ENCODE data around the gene KRTAP4-9. TPM values are rescaled to one million over a fixed set of nuclear protein-coding genes. Genes with fewer than 3 reads are reported as not detected.
"Not testable (repeated sequence)": the region's sequence is repeated elsewhere in the genome, so short reads cannot be mapped to it uniquely, and the experiment has no call there.

KRTAP4-9 gene
- total RNA-seq, 6 experiments from 2014 or later = 0.85 to 0.90 TPM; not detected in 4

DNA sequence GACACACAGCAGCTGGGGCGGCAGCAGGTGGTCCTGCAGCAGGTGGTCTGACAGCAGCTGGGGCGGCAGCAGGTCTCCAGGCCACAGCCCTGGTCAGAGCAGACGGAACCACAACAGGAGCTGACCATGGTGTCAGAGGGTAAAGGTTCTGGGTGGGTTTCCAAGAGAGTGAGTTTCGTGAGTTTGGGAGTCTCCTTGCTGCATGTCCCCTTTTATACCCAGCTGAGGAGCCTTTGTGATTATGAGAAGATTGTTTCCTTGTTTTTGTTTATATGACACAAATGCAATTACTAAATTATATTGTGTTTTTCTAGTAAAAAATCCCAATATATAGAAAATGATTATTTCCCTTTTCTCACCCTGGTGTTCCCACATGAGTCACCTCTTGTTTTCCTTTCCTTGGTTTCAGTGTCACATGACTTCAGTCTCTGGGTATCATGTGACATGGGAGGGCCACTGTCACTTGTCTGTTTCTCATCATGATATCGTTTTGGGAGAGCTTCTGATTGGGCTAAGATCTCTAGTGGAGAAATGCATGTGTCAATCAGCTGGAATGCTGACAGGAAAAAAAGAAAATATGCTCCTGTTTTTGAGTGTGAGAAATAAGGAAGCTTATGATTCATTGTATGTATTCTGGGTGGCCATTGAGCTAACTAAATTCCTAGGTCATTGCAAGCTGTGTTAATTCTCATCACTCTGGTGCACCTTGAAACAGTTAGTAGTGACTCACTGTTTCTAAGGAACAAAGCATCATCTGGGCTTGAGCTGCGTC is 35.4 kb downstream of the KRTAP4-9 start, which contains the start of gene KRTAP4-6:
Gene KRTAP4-6, minus strand, starts transcription at position 185 of the 772 bp plus-strand sequence. Its CDS starts 57 bp downstream, at position 128.
- H3K4me1 Mint-ChIP-seq (ENCODE audit: low read depth) = peaks cover 23% of the 10 kb centered on the region
- DNase-seq = peak; percentile 88
- peaks cover 50% of the 10 kb centered on the region for H3K9me3 Mint-ChIP-seq
- peak within 1 kb of the TSS; percentile 16; the same call in 1 of the 2 replicates for H3K4me3 Mint-ChIP-seq
- TF ChIP-seq, protein P1, sequence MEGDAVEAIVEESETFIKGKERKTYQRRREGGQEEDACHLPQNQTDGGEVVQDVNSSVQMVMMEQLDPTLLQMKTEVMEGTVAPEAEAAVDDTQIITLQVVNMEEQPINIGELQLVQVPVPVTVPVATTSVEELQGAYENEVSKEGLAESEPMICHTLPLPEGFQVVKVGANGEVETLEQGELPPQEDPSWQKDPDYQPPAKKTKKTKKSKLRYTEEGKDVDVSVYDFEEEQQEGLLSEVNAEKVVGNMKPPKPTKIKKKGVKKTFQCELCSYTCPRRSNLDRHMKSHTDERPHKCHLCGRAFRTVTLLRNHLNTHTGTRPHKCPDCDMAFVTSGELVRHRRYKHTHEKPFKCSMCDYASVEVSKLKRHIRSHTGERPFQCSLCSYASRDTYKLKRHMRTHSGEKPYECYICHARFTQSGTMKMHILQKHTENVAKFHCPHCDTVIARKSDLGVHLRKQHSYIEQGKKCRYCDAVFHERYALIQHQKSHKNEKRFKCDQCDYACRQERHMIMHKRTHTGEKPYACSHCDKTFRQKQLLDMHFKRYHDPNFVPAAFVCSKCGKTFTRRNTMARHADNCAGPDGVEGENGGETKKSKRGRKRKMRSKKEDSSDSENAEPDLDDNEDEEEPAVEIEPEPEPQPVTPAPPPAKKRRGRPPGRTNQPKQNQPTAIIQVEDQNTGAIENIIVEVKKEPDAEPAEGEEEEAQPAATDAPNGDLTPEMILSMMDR (IDR thresholded peaks at IDR 0.05) = no peak
- no peaks in the 10 kb centered on the region for H3K27me3 Mint-ChIP-seq (ENCODE audit: insufficient read depth)
- H3K27ac Mint-ChIP-seq = peak within 1 kb of the TSS; percentile 84
- peaks cover 52% of the 10 kb centered on the region for H3K36me3 Mint-ChIP-seq (ENCODE audit: low read depth)

DNA sequence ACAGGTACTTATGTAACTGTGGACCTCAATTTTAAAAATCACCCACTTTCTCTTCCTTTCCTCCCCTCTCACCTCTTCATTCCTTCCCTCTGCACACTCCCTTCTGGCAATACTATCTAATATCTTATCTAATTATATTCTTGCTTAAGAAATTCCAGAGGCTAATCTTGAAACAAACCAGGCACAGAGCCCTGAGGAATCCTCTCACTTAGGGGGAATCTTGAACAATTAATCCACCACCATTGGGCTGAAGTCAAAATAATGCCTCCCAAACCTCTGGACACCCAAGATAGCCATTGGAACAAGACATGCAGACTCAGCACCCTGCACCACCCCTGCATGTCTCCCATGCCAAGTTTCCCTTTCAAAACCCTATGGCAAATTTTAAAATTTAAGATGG is 36.2 kb downstream of the KRTAP4-9 start:
- peaks cover 50% of the 10 kb centered on the region for H3K9me3 Mint-ChIP-seq
- H3K36me3 Mint-ChIP-seq (ENCODE audit: low read depth) = peaks cover 52% of the 10 kb centered on the region
- DNase-seq = no peak
- H3K4me1 Mint-ChIP-seq (ENCODE audit: low read depth) = peaks cover 23% of the 10 kb centered on the region
- TF ChIP-seq, protein P1 (IDR thresholded peaks at IDR 0.05) = no peak
- no peaks in the 10 kb centered on the region for H3K27me3 Mint-ChIP-seq (ENCODE audit: insufficient read depth)
- no peak overlapping the region; the same call in 1 of the 2 replicates for H3K4me3 Mint-ChIP-seq
- H3K27ac Mint-ChIP-seq = peak overlapping the region; percentile 84

DNA sequence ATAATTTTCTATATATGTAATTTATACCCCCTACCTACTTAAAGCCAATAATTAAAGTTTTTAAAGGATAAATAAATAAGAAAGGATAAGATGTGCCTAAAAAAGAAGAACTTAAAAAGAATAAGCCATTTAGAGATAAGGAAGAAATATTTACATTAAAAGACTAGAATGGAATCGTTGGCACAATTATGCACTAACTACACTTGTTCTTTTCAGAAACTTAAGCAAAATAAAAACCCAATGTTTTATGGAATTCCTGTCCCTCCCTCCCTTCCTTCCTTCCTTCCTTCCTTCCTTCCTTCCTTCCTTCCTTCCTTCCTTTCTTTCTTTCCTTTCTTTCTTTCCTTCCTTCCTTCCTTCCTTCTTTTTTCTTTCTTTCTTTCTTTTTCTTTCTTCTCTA is 39.7 kb downstream of the KRTAP4-9 start:
- DNase-seq = no peak
- Mint-ChIP-seq H3K9me3 (peaks cover 31% of the 10 kb centered on the region), H3K36me3 (ENCODE audit: low read depth) (peaks cover 25% of the 10 kb centered on the region), H3K27ac (no peak overlapping the region), H3K4me1 (ENCODE audit: low read depth) (peaks cover 24% of the 10 kb centered on the region), H3K27me3 (ENCODE audit: insufficient read depth) (no peaks in the 10 kb centered on the region), H3K4me3 (no peak overlapping the region)
- TF ChIP-seq, protein P1 (IDR thresholded peaks at IDR 0.05) = no peak

DNA sequence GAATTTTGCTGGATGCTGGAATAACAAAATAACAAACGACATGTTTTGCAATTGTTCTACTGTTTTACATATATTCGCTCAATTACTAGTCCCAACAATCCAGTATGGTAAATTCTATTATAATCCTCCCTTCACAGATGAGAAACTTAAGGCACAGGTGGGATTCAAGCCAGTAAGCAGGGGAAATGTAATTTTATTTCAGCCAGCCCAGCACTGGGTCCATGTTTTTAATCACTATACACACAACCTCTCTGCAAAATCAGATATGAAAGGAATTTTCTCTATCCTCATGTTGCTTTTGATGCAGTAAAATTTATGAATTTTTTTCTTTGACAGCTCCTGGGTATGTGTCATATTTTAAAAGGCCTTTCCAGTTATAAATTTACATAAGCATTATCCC is 40.1 kb downstream of the KRTAP4-9 start:
- Mint-ChIP-seq H3K36me3 (ENCODE audit: low read depth) (peaks cover 25% of the 10 kb centered on the region), H3K4me1 (ENCODE audit: low read depth) (peaks cover 23% of the 10 kb centered on the region), H3K27me3 (ENCODE audit: insufficient read depth) (no peaks in the 10 kb centered on the region), H3K27ac (no peak overlapping the region), H3K4me3 (no peak overlapping the region), H3K9me3 (peaks cover 30% of the 10 kb centered on the region)
- no peak for DNase-seq
- TF ChIP-seq, protein P1 (IDR thresholded peaks at IDR 0.05) = no peak

DNA sequence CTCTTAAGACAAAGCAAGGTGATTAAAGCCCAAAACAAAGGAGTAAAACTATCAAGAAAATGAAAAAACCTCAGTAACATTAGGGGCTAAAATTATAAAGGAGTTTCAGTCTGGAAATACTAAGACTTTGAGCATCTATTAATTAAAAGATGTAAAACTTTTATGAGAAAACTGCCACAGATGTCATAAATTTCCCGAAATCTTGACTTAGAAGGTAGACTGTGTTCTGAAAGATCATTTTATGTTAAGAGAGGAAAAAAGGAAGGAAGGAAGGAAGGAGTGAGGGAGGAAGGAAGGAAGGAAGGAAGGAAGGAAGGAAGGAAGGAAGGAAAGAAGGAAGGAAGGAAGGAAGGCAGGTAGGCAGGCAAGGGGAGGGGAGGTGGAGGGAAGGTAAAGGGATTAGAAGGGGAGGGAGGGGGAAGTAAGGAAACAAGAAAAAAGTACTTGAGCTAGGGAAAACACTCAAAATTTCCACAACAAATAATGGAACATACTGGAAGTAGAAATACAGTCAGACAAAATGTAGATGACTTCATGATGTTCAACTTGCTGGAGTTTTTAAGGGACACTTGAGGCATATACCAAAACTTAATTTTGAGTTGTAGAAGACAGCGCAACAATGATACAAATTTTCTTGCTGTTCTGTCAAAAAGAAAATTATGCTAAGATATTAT is 42.5 kb downstream of the KRTAP4-9 start:
- no peak overlapping the region for H3K27ac Mint-ChIP-seq
- DNase-seq = no peak
- peaks cover 15% of the 10 kb centered on the region for H3K36me3 Mint-ChIP-seq (ENCODE audit: low read depth)
- H3K27me3 Mint-ChIP-seq (ENCODE audit: insufficient read depth) = no peaks in the 10 kb centered on the region
- H3K4me3 Mint-ChIP-seq = no peak overlapping the region
- H3K9me3 Mint-ChIP-seq = peaks cover 16% of the 10 kb centered on the region
- peaks cover 7% of the 10 kb centered on the region for H3K4me1 Mint-ChIP-seq (ENCODE audit: low read depth)
- TF ChIP-seq, protein P1 (IDR thresholded peaks at IDR 0.05) = no peak

DNA sequence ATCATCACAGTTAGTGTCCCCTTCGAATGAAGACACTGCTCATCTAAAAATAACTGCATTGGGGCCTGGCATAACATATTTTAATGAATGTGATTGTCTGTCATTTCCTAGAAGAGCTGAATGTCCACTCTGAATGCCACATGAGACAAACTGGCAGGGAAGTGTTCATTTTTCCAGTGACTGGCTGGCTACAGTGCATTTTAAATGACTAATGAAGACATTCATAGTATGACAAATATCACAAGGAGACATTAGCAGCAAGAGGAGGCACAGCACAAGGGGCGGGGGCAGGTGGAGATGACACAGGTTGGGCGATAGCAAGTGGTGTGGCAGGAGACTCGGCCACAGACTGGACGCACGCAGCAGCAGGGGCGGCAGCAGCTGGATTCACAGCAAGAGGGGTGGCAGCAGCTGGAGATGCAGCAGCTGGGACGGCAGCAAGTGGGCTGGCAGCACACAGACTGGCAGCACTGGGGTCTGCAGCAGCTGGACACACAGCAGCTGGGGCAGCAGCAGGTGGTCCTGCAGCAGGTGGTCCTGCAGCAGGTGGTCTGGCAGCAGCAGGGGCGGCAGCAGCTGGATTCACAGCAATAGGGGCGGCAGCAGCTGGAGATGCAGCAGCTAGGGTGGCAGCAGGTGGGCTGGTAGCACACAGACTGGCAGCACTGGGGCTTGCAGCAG is 43.9 kb downstream of the KRTAP4-9 start:
- H3K27ac Mint-ChIP-seq; H3K36me3 Mint-ChIP-seq (ENCODE audit: low read depth); DNase-seq; H3K4me3 Mint-ChIP-seq; H3K4me1 Mint-ChIP-seq (ENCODE audit: low read depth); H3K27me3 Mint-ChIP-seq (ENCODE audit: insufficient read depth); H3K9me3 Mint-ChIP-seq: not testable (repeated sequence)

All from HFFc6 (cell line).